Astrocyte of the cerebellum (primary cell): Measurements from ENCODE around the gene FBXO46.

Experiments
- DNase-seq: peaks from one replicate; pipeline ENCODE4 v3.0.0-alpha.2; 2011; ENCODE audit warnings: low read depth
- H3K4me3 ChIP-seq: 2 replicates; pipeline ENCODE4 v1.5.1; 2011; ENCODE audit warnings: mild to moderate bottlenecking, low read depth, low read length, moderate library complexity
- in situ Hi-C: cut with HindIII; loops from 2 replicates; pipeline ENCODE4 v1.10.0; 2017; ENCODE audit warnings: low sequenced_read_pairs
- TF ChIP-seq, protein P1 (sequence below): IDR thresholded peaks from 2 replicates; pipeline ENCODE4 v1.5.1; 2012; ENCODE audit warnings: low read length, low read depth, moderate library complexity, mild to moderate bottlenecking; ENCODE audit errors: missing control alignments

Gene FBXO46

GRCh38 chr19:45768984-45769782 lies 38.5 kb upstream of the FBXO46 start, which contains the start of gene SIX5:
TSS of gene SIX5 (minus strand) at chr19:45769252. CDS start at chr19:45768844, 408 bp downstream.
- TF ChIP-seq, protein P1, sequence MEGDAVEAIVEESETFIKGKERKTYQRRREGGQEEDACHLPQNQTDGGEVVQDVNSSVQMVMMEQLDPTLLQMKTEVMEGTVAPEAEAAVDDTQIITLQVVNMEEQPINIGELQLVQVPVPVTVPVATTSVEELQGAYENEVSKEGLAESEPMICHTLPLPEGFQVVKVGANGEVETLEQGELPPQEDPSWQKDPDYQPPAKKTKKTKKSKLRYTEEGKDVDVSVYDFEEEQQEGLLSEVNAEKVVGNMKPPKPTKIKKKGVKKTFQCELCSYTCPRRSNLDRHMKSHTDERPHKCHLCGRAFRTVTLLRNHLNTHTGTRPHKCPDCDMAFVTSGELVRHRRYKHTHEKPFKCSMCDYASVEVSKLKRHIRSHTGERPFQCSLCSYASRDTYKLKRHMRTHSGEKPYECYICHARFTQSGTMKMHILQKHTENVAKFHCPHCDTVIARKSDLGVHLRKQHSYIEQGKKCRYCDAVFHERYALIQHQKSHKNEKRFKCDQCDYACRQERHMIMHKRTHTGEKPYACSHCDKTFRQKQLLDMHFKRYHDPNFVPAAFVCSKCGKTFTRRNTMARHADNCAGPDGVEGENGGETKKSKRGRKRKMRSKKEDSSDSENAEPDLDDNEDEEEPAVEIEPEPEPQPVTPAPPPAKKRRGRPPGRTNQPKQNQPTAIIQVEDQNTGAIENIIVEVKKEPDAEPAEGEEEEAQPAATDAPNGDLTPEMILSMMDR, result no peak
- in situ Hi-C loops, result no loop called here
- DNase-seq, result peak; percentile 92
- H3K4me3 ChIP-seq, result peak within 1 kb of the TSS; percentile 77

DNA sequence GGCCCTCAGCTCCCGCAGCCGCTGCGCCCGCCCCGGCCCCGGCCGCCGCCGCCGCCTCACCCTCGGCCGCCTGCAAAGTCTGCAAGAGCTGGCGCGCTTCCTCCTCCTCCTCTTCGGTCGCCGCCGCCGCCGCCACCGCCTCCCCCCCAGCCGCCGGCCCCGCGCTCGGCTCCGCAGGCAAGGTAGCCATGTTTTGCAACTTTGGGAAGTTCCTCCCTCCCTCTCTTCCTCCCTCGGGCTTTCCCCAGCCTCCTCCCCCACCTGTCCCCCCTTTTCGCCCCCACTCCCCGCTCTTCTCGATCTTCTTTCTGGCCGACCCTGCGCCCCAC lies 37.9 kb upstream of the FBXO46 start:
- in situ Hi-C loops, result no loop called here
- peak overlapping the region; percentile 77 for H3K4me3 ChIP-seq
- no peak for DNase-seq
- TF ChIP-seq, protein P1, result no peak

GRCh38 chr19:45767881-45768654 lies 37.4 kb upstream of the FBXO46 start:
- H3K4me3 ChIP-seq, result peak overlapping the region; percentile 77
- TF ChIP-seq, protein P1, result no peak
- DNase-seq, result peak; percentile 27
- in situ Hi-C loops, result no loop called here

- peak; percentile 34 for DNase-seq
- H3K4me3 ChIP-seq, result peak overlapping the region; percentile 77
- in situ Hi-C loops, result no loop called here
- TF ChIP-seq, protein P1, result no peak
Measured at GRCh38 chr19:45767410-45767880, 36.7 kb upstream of the FBXO46 start.

- in situ Hi-C loops, result no loop called here
- TF ChIP-seq, protein P1, result no peak
- no peak for DNase-seq
- H3K4me3 ChIP-seq, result peak overlapping the region; percentile 77
Measured at GRCh38 chr19:45766869-45767346, 36.2 kb upstream of the FBXO46 start.

- in situ Hi-C loops, result no loop called here
- TF ChIP-seq, protein P1, result no peak
- DNase-seq, result no peak
- H3K4me3 ChIP-seq, result peak overlapping the region; percentile 77
Measured at GRCh38 chr19:45766296-45766868, 35.7 kb upstream of the FBXO46 start.
